Upper lobe of left lung (tissue), 6 donors: ENCODE data around the gene SLC2A10. TPM values are rescaled to one million over a fixed set of nuclear protein-coding genes. Genes with fewer than 3 reads are reported as not detected.
"Not testable (repeated sequence)": the region's sequence is repeated elsewhere in the genome, so short reads cannot be mapped to it uniquely, and the experiment has no call there.

ENCODE experiments used
- ATAC-seq, 2 donors: fragments of 200-7000 bp; cut with Tn5 transposase; one replicate each; pipeline ENCODE4 v1.9.1; 2022; ENCODE audit warnings: mild to moderate bottlenecking in 2 of 2, moderate library complexity in 2 of 2; ENCODE audit not compliant: low FRiP score in 2 of 2
- DNase-seq, 2 donors: peaks; one replicate each; pipeline ENCODE4 v3.0.0-alpha.2; 2019 to 2020
- H3K27ac ChIP-seq, 4 donors: fragments of 200-600 bp; sonication (generic); one replicate each; pipeline ENCODE4 v1.5.1; 2016 to 2019
- H3K27me3 ChIP-seq, 4 donors: fragments of 200-600 bp; sonication (generic); one replicate each; pipeline ENCODE4 v1.5.1; 2017 to 2019
- H3K36me3 ChIP-seq, 4 donors: fragments of 200-600 bp; sonication (generic); one replicate each; pipeline ENCODE4 v1.5.1; 2016 to 2019
- H3K4me1 ChIP-seq, 4 donors: fragments of 200-600 bp; sonication (generic); one replicate each; pipeline ENCODE4 v1.5.1; 2018 to 2019
- H3K4me3 ChIP-seq, 4 donors: fragments of 200-600 bp; sonication (generic); one replicate each; pipeline ENCODE4 v1.5.1; 2017 to 2019; ENCODE audit warnings: mild to moderate bottlenecking in 2 of 4, moderate library complexity in 1 of 4
- H3K9me3 ChIP-seq, 4 donors: fragments of 200-600 bp; sonication (generic); one replicate each; pipeline ENCODE4 v1.5.1; 2018 to 2019
- EP300 ChIP-seq, 4 donors: sonication (generic); formaldehyde crosslinking; IDR thresholded peaks; one replicate each; pipeline ENCODE4 v1.5.1; 2017; ENCODE audit warnings: antibody characterized with exemption in 4 of 4, control low read depth in 2 of 4
- POLR2A ChIP-seq, 4 donors: fragments of 450-650 bp; IDR thresholded peaks; one replicate each; pipeline ENCODE4 v1.5.1; 2016 to 2017; ENCODE audit warnings: antibody characterized with exemption in 4 of 4, mild to moderate bottlenecking in 2 of 4
- POLR2AphosphoS5 ChIP-seq, 2 donors: sonication (generic); formaldehyde crosslinking; IDR thresholded peaks; one replicate each; pipeline ENCODE4 v1.5.1; 2017; ENCODE audit warnings: antibody characterized with exemption in 2 of 2
- WGBS, 2 donors: methylation state at CpG; one replicate each; pipeline ENCODE4 v1.1.5; 2017 to 2018; 5-methylcytosine and 5-hydroxymethylcytosine counted together
- total RNA-seq, 6 donors: library from RNA; depleted of rRNA in 4 of 6; stranded (reverse); fragments of >200 nt in 4 of 6; gene quantifications; one replicate each; pipeline versions ENCODE4 v1.1.0 to v1.2.1, GENCODE V29; 2016 to 2021
- TF ChIP-seq, protein P1 (sequence below), 6 experiments: fragments of 450-650 bp in 4 of 6; fragments of 200-600 bp in 2 of 6; sonication (generic) in 2 of 6; IDR thresholded peaks; one replicate each; pipeline ENCODE4 v1.5.1; 2016 to 2019; ENCODE audit warnings: antibody characterized with exemption in 6 of 6
- donor health status: DM: no; HTN: no; CAD: no; lungs with moderate emphysema.
- donor health status: DM: no; HTN: yes; CAD: no; lungs with severe emphysema.

The SLC2A10 gene
- total RNA-seq, 6 donors from 2014 or later, result 5.5 to 93.2 (median 13.8) TPM

GRCh38 chr20:46671866-46672542, 37.4 kb upstream of the SLC2A10 start:
- WGBS, 2 donors, result 96 to 98% methylated on average over 3 of the region's 3 CpGs
- no peaks in the 10 kb centered on the region for H3K27me3 ChIP-seq
- H3K36me3 ChIP-seq, result no peaks in the 10 kb centered on the region
- peaks cover 8 to 17% (median 12%) of the 10 kb centered on the region in 4 donors for H3K9me3 ChIP-seq
- DNase-seq (no peak), ATAC-seq (no peak)
- TF ChIP-seq POLR2AphosphoS5 (IDR thresholded peaks at IDR 0.05) (no peak), EP300 (IDR thresholded peaks at IDR 0.05) (no peak), POLR2A (IDR thresholded peaks at IDR 0.05) (no peak)
- TF ChIP-seq, protein P1, sequence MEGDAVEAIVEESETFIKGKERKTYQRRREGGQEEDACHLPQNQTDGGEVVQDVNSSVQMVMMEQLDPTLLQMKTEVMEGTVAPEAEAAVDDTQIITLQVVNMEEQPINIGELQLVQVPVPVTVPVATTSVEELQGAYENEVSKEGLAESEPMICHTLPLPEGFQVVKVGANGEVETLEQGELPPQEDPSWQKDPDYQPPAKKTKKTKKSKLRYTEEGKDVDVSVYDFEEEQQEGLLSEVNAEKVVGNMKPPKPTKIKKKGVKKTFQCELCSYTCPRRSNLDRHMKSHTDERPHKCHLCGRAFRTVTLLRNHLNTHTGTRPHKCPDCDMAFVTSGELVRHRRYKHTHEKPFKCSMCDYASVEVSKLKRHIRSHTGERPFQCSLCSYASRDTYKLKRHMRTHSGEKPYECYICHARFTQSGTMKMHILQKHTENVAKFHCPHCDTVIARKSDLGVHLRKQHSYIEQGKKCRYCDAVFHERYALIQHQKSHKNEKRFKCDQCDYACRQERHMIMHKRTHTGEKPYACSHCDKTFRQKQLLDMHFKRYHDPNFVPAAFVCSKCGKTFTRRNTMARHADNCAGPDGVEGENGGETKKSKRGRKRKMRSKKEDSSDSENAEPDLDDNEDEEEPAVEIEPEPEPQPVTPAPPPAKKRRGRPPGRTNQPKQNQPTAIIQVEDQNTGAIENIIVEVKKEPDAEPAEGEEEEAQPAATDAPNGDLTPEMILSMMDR (IDR thresholded peaks at IDR 0.05), result no peak
- H3K4me1 ChIP-seq, result no peaks in the 10 kb centered on the region
- no peak overlapping the region for H3K27ac ChIP-seq
- H3K4me3 ChIP-seq, result no peak overlapping the region

GRCh38 chr20:46672543-46673148, 36.8 kb upstream of the SLC2A10 start:
- H3K27me3 ChIP-seq, result no peaks in the 10 kb centered on the region
- H3K9me3 ChIP-seq, result peaks cover 8 to 17% (median 12%) of the 10 kb centered on the region in 4 donors
- DNase-seq (no peak), ATAC-seq (no peak)
- no peak for TF ChIP-seq EP300 (IDR thresholded peaks at IDR 0.05)
- no peak for TF ChIP-seq POLR2AphosphoS5 (IDR thresholded peaks at IDR 0.05)
- no peak for TF ChIP-seq POLR2A (IDR thresholded peaks at IDR 0.05)
- TF ChIP-seq, protein P1 (IDR thresholded peaks at IDR 0.05), result no peak
- no peak overlapping the region for H3K4me3 ChIP-seq
- no peaks in the 10 kb centered on the region for H3K36me3 ChIP-seq
- WGBS, 2 donors, result 100% methylated on average over 1 to 5 of the region's 5 CpGs
- H3K27ac ChIP-seq, result no peak overlapping the region
- no peaks in the 10 kb centered on the region for H3K4me1 ChIP-seq

DNA sequence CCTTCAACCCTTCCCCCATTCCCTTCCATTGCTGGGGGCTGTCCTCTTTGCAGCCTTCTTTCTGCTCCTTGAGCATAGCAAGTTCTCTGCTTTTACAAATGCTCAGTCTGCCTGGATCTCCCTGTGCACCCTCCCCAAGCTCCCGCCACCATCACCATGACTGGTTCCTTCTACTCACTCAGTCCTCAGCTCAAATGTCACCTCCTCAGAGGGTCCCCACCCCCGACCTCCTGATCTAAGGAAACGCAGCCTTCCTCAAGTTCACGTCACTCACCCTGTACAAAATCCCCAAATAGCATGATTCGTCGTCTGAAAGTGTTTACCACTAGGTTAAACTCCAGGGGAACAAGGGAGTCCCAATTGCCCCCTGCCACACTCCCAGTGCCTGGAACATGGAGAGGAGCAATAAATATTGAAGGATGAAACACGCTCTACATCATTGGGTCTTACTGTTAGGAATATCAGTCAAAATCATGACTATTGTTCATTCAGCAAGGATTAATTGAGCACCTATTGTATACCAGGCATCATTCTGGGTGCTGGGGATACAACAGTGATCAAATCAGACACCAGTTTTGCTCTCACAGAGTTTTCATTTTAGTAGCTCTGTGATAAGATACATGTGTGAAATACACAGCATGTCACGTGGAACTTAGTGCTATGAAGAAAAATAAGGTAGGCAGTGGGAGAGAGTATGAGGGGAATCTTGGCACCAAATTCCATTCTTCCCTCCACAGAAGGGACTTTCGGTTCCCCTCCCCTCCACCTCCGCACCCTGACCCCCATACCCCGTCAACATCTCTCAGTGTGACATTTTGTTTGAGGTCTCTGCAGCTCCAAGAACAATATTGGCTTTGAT, 35.8 kb upstream of the SLC2A10 start:
- H3K27me3 ChIP-seq, result no peaks in the 10 kb centered on the region
- no peaks in the 10 kb centered on the region for H3K4me1 ChIP-seq
- DNase-seq (no peak), ATAC-seq (no peak)
- peaks cover 8 to 17% (median 12%) of the 10 kb centered on the region in 4 donors for H3K9me3 ChIP-seq
- no peak overlapping the region for H3K27ac ChIP-seq
- no peaks in the 10 kb centered on the region for H3K36me3 ChIP-seq
- TF ChIP-seq, protein P1 (IDR thresholded peaks at IDR 0.05), result no peak
- TF ChIP-seq EP300 (IDR thresholded peaks at IDR 0.05) (no peak), POLR2A (IDR thresholded peaks at IDR 0.05) (no peak), POLR2AphosphoS5 (IDR thresholded peaks at IDR 0.05) (no peak)
- H3K4me3 ChIP-seq, result no peak overlapping the region
- WGBS, 2 donors, result 82 to 86% methylated on average over 11 of the region's 11 CpGs

DNA sequence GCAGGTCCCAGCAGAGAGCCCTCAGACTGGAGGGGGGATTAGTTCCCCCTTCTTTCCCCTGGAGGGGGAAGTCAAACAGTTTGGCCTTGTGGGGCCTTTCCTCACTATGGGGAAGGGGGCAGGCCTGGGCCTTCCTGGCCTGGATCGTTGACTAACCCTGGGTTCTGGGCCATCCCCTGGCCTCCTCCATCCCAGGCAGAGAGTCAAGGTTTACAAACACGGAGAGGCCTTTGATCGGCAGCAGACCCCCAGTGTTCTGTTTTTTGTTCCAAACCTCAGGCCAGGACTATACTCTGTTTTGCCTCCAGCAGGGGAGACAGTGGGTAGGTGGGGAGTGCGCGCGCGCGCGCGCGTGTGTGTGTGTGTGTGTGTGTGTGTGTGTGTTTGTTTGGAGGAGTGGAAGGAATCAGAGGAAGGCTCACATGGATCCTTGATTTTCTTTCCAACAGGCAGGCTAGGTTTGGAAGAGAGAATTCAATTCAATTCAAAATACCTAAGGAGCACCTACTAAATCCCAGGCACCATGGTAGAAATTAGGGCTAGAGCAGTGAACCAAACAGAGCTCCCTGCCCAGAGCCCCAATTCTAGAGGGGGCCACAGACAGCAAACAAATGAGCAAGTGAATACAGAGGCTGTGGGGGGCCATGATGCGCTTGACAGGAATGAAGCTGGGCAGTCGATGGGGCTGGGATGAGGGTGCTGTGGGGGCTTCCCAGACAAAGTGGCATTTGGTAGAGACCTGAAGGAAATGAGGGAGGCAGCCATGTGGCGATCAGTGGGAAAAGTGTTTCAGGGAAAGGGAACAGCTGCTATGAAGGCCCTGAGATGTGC, 35.0 kb upstream of the SLC2A10 start:
- DNase-seq (peak in 1 of 2 donors; percentile 48), ATAC-seq (no peak)
- TF ChIP-seq POLR2AphosphoS5 (IDR thresholded peaks at IDR 0.05), result no peak
- no peak for TF ChIP-seq POLR2A (IDR thresholded peaks at IDR 0.05)
- no peak for TF ChIP-seq EP300 (IDR thresholded peaks at IDR 0.05)
- TF ChIP-seq, protein P1 (IDR thresholded peaks at IDR 0.05), result no peak
- Histone ChIP-seq H3K27ac (no peak overlapping the region), H3K27me3 (no peaks in the 10 kb centered on the region), H3K4me3 (no peak overlapping the region), H3K4me1 (no peaks in the 10 kb centered on the region), H3K36me3 (no peaks in the 10 kb centered on the region), H3K9me3 (peaks cover 8 to 17% (median 12%) of the 10 kb centered on the region in 4 donors)
- 66 to 84% methylated on average over 13 to 14 of the region's 14 CpGs for WGBS, 2 donors

- 94% methylated on average over 9 to 12 of the region's 14 CpGs for WGBS, 2 donors
- not testable (repeated sequence) for H3K27me3 ChIP-seq, H3K4me3 ChIP-seq, H3K36me3 ChIP-seq, H3K4me1 ChIP-seq, DNase-seq, H3K9me3 ChIP-seq, H3K27ac ChIP-seq, ATAC-seq
Observed at GRCh38 chr20:46676649-46677316, 32.7 kb upstream of the SLC2A10 start.
